Measurements from ENCODE around the gene CLTC.

CLTC gene

GRCh38 chr17:59637611-59638310, 18.1 kb downstream of the CLTC start:
- Histone ChIP-seq H3K4me3 (ENCODE audit: severe bottlenecking) (no peak overlapping the region), H3K4me1 (ENCODE audit: insufficient read depth, poor library complexity, severe bottlenecking) (peaks cover 7% of the 10 kb centered on the region), H3K9me3 (ENCODE audit: severe bottlenecking) (no peaks in the 10 kb centered on the region), H3K27me3 (ENCODE audit: insufficient read depth, poor library complexity, severe bottlenecking) (no peaks in the 10 kb centered on the region), H3K36me3 (ENCODE audit: low read depth) (peaks cover 32% of the 10 kb centered on the region), H3K27ac (ENCODE audit: poor library complexity, severe bottlenecking) (no peak overlapping the region)
- DNase-seq (ENCODE audit: low spot score) (no peak), ATAC-seq (ENCODE audit: low read depth) (no peak)
- no peak for TF ChIP-seq CTCF (IDR thresholded peaks at IDR 0.05; ENCODE audit: poor library complexity, severe bottlenecking)

GRCh38 chr17:59638553-59638952, 18.9 kb downstream of the CLTC start:
- Histone ChIP-seq H3K27me3 (ENCODE audit: insufficient read depth, poor library complexity, severe bottlenecking) (no peaks in the 10 kb centered on the region), H3K4me3 (ENCODE audit: severe bottlenecking) (no peak overlapping the region), H3K4me1 (ENCODE audit: insufficient read depth, poor library complexity, severe bottlenecking) (peaks cover 7% of the 10 kb centered on the region), H3K27ac (ENCODE audit: poor library complexity, severe bottlenecking) (no peak overlapping the region), H3K9me3 (ENCODE audit: severe bottlenecking) (no peaks in the 10 kb centered on the region), H3K36me3 (ENCODE audit: low read depth) (peaks cover 37% of the 10 kb centered on the region)
- TF ChIP-seq CTCF (IDR thresholded peaks at IDR 0.05; ENCODE audit: poor library complexity, severe bottlenecking): no peak
- no peak for DNase-seq (ENCODE audit: low spot score)
- no peak for ATAC-seq (ENCODE audit: low read depth)

GRCh38 chr17:59641799-59642484, 22.2 kb downstream of the CLTC start:
- peaks cover 7% of the 10 kb centered on the region for H3K4me1 ChIP-seq (ENCODE audit: insufficient read depth, poor library complexity, severe bottlenecking)
- H3K27ac ChIP-seq (ENCODE audit: poor library complexity, severe bottlenecking): no peak overlapping the region

GRCh38 chr17:59642565-59642964, 22.9 kb downstream of the CLTC start:
- Histone ChIP-seq H3K36me3 (ENCODE audit: low read depth) (peaks cover 56% of the 10 kb centered on the region), H3K27ac (ENCODE audit: poor library complexity, severe bottlenecking) (no peak overlapping the region), H3K4me1 (ENCODE audit: insufficient read depth, poor library complexity, severe bottlenecking) (peaks cover 7% of the 10 kb centered on the region), H3K9me3 (ENCODE audit: severe bottlenecking) (no peaks in the 10 kb centered on the region), H3K27me3 (ENCODE audit: insufficient read depth, poor library complexity, severe bottlenecking) (no peaks in the 10 kb centered on the region), H3K4me3 (ENCODE audit: severe bottlenecking) (no peak overlapping the region)
- no peak for TF ChIP-seq CTCF (IDR thresholded peaks at IDR 0.05; ENCODE audit: poor library complexity, severe bottlenecking)
- ATAC-seq (ENCODE audit: low read depth) (no peak), DNase-seq (ENCODE audit: low spot score) (no peak)

More at GRCh38 chr17:59641799-59642484, 22.2 kb downstream of the CLTC start:
- Histone ChIP-seq H3K9me3 (ENCODE audit: severe bottlenecking) (no peaks in the 10 kb centered on the region), H3K36me3 (ENCODE audit: low read depth) (peaks cover 50% of the 10 kb centered on the region), H3K4me3 (ENCODE audit: severe bottlenecking) (no peak overlapping the region), H3K27me3 (ENCODE audit: insufficient read depth, poor library complexity, severe bottlenecking) (no peaks in the 10 kb centered on the region)
- no peak for ATAC-seq (ENCODE audit: low read depth)
- no peak for TF ChIP-seq CTCF (IDR thresholded peaks at IDR 0.05; ENCODE audit: poor library complexity, severe bottlenecking)
- DNase-seq (ENCODE audit: low spot score): no peak
